ENCODE results near the gene PMEPA1. TPM values are rescaled to one million over a fixed set of nuclear protein-coding genes. Genes with fewer than 3 reads are reported as not detected.

The PMEPA1 gene
- total and polyA plus RNA-seq, 10 of the 15 experiments (the other 5 are each of a cell fraction or from before 2014, with no cell fraction given): 0.02 to 0.10 (median 0.04) TPM; not detected in 3

DNA sequence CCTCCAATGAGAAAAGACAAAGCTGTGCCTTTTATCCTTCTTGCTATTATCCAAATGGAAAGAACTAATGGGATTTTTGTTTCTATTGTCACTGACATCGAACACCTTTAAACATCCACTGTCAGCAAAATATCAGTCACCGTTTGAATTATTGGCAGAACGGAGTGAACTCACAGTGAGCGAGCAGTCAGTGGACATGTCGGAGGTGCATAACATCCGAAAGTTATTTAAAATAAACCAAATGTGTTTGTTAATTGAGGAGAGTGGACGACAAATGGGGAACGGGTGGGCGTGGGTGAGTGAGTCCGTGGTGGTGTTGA, 38.8 kb downstream of the PMEPA1 start:
- no peaks in the 10 kb centered on the region for H3K9me3 ChIP-seq (replicated peaks; ENCODE audit: control insufficient read depth, insufficient read depth, low read length)
- no peak overlapping the region for H3K4me2 ChIP-seq (ENCODE audit: control insufficient read depth, insufficient read depth)
- DNase-seq (ENCODE audit: low read depth, low spot score): no peak
- H3K9ac ChIP-seq (ENCODE audit: control insufficient read depth, insufficient read depth, low read length): no peak overlapping the region
- no peak overlapping the region for H3K27ac ChIP-seq (ENCODE audit: control insufficient read depth, insufficient read depth)
- in situ Hi-C loops (cut with MboI): no loop called here
- no peak for FAIRE-seq
- ChIA-PET SMC1A (ENCODE audit: uncharacterized antibody, unreplicated experiment) (no interaction called here), CTCF (no interaction called here), RAD21 (ENCODE audit: unreplicated experiment) (no interaction called here), POLR2A (no interaction called here)
- peaks cover 0 to 1% of the 10 kb centered on the region in 2 experiments; a peak in 1 of 4 replicates for H3K27me3 ChIP-seq (replicated peaks in 1 of 2; ENCODE audit: control insufficient read depth in 2 of 2, insufficient read depth in 2 of 2, low read length in 1 of 2)
- intact Hi-C loops (cut with micrococcal nuclease; ENCODE audit: unreplicated experiment): no loop called here
- TF ChIP-seq, protein P1, sequence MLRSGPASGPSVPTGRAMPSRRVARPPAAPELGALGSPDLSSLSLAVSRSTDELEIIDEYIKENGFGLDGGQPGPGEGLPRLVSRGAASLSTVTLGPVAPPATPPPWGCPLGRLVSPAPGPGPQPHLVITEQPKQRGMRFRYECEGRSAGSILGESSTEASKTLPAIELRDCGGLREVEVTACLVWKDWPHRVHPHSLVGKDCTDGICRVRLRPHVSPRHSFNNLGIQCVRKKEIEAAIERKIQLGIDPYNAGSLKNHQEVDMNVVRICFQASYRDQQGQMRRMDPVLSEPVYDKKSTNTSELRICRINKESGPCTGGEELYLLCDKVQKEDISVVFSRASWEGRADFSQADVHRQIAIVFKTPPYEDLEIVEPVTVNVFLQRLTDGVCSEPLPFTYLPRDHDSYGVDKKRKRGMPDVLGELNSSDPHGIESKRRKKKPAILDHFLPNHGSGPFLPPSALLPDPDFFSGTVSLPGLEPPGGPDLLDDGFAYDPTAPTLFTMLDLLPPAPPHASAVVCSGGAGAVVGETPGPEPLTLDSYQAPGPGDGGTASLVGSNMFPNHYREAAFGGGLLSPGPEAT (IDR thresholded peaks at IDR 0.05; ENCODE audit: low read depth): no peak
- TF ChIP-seq KLF5 (IDR thresholded peaks at IDR 0.05; ENCODE audit: partially characterized antibody) (no peak), GATAD2B (conservative IDR thresholded peaks at IDR 0.05; ENCODE audit: low read depth) (no peak), BCL11A (IDR thresholded peaks at IDR 0.05; ENCODE audit: low read depth, low read length) (no peak), TCF7 (IDR thresholded peaks at IDR 0.05; ENCODE audit: borderline replicate concordance) (no peak), CHD4 (IDR thresholded peaks at IDR 0.05) (no peak), GABPA (IDR thresholded peaks at IDR 0.05; ENCODE audit: low read depth) (no peak), SUPT20H (IDR thresholded peaks at IDR 0.05; ENCODE audit: borderline replicate concordance, control insufficient read depth, low read depth, low read length) (no peak), FOXM1 (IDR thresholded peaks at IDR 0.05; ENCODE audit: low read depth, low read length) (no peak), MAX (IDR thresholded peaks at IDR 0.05; ENCODE audit: low read depth, low read length) (no peak), POLR2A (IDR thresholded peaks at IDR 0.05; ENCODE audit: low read depth, low read length) (no peak), TARDBP (IDR thresholded peaks at IDR 0.05; ENCODE audit: borderline replicate concordance) (no peak), PKNOX1 (IDR thresholded peaks at IDR 0.05) (no peak), ZNF274 (IDR thresholded peaks at IDR 0.05; ENCODE audit: insufficient read depth, insufficient read length) (no peak), MTA3 (IDR thresholded peaks at IDR 0.05; ENCODE audit: borderline replicate concordance, low read length) (no peak), WRNIP1 (IDR thresholded peaks at IDR 0.05; ENCODE audit: borderline replicate concordance, low read depth, low read length) (no peak), ZBED1 (IDR thresholded peaks at IDR 0.05; ENCODE audit: borderline replicate concordance) (no peak), TCF12 (IDR thresholded peaks at IDR 0.05; ENCODE audit: low read depth, low read length) (no peak), ZZZ3 (IDR thresholded peaks at IDR 0.05; ENCODE audit: control insufficient read depth, insufficient read length, low read depth) (no peak)
- TF ChIP-seq, protein P2, sequence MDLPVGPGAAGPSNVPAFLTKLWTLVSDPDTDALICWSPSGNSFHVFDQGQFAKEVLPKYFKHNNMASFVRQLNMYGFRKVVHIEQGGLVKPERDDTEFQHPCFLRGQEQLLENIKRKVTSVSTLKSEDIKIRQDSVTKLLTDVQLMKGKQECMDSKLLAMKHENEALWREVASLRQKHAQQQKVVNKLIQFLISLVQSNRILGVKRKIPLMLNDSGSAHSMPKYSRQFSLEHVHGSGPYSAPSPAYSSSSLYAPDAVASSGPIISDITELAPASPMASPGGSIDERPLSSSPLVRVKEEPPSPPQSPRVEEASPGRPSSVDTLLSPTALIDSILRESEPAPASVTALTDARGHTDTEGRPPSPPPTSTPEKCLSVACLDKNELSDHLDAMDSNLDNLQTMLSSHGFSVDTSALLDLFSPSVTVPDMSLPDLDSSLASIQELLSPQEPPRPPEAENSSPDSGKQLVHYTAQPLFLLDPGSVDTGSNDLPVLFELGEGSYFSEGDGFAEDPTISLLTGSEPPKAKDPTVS (IDR thresholded peaks at IDR 0.05; ENCODE audit: low read depth, low read length): no peak
- no peaks in the 10 kb centered on the region for H4K20me1 ChIP-seq (ENCODE audit: control insufficient read depth, insufficient read depth)
- BruUV-seq (replicated peaks): no TSS peak
- peaks cover 3% of the 10 kb centered on the region for H3K4me1 ChIP-seq (ENCODE audit: control insufficient read depth, insufficient read depth, low read length)
- H3K36me3 ChIP-seq (ENCODE audit: control insufficient read depth in 2 of 2, insufficient read depth in 2 of 2, low read length in 1 of 2): no peaks in the 10 kb centered on the region
- H2AFZ ChIP-seq (ENCODE audit: control insufficient read depth, low read depth, low read length): no peak overlapping the region
- no peaks in the 10 kb centered on the region for H3K79me2 ChIP-seq (ENCODE audit: control insufficient read depth, insufficient read depth, low read length)
- H3K4me3 ChIP-seq: no peak overlapping the region
- WGBS (ENCODE audit: insufficient coverage, insufficient replicate concordance, low lambda C conversion rate, missing lambda C conversion rate): 80% methylated on average over 10 of the region's 10 CpGs
- ATAC-seq: no peak
